ENCODE results near the gene LSS.
"Not testable (repeated sequence)": the region's sequence is repeated elsewhere in the genome, so short reads cannot be mapped to it uniquely, and the experiment has no call there.

LSS gene

DNA sequence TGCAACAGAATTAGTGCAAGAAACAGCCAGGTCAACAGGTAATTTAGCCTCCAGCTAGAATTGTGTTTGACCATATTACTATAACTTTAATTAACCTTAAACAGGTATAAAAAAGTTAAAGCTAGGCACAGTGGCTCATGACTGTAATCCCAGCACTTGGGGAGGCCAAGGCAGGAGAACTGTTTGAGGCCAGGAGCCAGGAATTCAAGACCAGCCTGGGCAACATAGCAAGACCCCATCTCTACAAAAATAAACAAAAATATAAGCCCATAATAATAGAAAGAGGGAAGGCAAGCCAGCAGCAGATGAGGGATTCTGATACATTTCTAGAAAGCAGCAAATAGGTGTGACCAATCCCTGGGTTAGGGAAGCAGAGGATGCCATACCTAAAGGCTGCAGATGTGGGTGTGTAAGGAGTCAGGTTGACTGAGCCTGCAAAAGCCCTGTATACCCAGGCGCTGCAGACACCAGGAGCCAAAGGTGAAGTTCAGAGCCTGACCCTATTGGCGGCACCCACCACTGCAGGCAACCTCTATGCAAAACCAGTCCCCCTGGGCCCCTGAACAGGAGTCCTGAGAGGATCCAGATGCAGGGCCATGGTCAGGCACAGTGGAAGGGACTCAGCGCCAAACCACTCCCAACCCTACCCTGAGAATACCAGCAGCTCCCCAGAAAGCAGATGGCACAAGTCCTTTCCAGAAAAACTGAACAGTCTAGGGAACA, 19.3 kb upstream of the LSS start:
- intact Hi-C loops (cut with DNase I): no loop called here
- DNase-seq: peak in 1 of 10 donors; percentile 33

DNA sequence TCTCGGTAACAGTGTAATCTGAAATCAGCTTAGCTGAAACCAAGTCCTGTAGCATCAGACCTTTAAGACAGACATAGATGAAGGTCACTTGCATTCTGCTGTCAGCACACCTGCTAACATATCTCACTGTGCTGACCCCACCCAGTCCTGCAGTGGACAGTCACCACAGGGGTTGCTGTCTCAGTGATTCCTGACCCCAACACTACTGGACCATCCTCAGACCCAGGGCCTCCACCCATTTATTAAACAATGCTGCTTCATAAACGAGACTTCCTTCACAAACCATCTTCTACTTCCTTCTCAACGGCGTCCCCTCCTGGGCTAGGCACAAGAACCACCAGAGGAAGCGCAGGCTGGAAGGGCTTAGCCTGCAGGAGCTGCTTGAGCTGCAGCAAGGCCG, 17.8 kb upstream of the LSS start:
- intact Hi-C loops (cut with DNase I): no loop called here
- no peak for DNase-seq

DNA sequence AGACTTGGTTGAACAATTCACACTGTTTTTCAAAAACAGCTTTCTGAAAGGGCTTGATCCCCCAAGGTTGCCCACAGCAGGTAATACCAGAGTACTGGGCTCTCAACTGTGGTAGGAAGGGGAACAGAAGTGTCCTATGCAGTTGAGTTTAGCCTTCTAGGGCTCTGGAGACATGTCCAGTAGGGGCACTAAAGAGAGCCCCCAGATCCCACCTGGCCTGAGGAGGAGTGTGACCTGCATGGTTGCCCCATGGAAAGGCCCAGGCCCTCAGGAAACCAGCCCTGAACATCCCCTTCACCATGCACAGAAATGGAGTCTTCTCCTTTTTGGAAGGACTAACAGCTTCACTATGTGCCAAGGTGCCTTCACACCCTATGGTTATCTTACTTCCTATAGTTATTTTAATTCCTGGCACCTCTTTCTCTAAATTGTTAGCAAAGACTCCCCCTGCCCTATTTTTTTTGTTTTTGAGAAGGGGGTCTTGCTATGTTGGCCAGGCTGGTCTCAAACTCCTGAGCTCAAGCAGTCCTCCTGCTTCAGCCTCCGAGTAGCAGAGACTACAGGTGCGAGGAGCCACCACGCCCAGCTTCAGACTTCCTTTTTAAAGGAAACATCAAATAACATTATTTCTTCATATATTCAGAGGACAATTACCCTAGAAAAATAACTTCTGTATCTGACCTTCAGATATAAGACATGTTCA, 16.8 kb upstream of the LSS start:
- peak in 1 of 10 donors; percentile 40 for DNase-seq
- intact Hi-C loops (cut with DNase I): no loop called here

DNA sequence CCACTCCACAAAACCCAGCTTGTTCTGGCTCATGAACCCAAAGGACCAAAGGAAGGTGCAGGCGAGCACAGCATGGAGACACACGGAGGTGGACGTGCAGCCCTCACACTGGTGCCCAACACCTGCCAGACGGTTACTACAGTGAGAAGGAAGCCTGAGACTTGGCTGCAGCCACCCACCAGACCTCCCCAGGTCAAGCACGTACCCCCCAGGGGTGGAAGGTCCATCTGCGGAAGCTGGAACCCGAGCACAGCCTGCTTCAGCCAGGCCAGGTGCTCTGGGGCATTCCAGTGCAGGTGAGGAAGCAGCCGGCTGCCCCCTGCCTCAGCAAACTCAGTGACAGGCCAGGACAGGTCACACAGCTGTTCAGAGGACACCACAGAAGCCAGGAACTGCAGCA, 16.0 kb upstream of the LSS start:
- intact Hi-C loops (cut with DNase I): no loop called here
- DNase-seq: peak in 1 of 10 donors; percentile 74

DNA sequence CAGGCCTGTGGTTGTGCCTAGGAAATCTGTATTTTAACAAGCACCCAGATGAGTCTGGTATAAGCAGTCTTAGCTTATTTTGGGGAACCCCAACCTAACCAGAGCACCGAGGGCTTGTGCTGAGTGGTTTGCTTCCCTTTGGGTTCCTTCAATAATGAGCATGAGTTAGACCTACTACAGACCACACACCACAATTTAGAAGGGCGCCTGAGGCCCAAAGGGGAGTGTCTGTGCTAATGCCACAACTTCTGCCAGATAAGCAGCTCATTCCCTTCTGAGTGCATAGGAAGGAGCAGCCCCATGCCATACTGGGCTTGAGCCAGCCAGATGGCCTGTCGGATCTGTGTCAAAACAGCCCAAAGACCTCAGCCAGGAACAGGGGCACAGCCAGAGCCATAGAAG, 15.4 kb upstream of the LSS start:
- intact Hi-C loops (cut with DNase I): no loop called here
- peak in 2 of 10 donors; percentile 54 to 88 for DNase-seq

DNA sequence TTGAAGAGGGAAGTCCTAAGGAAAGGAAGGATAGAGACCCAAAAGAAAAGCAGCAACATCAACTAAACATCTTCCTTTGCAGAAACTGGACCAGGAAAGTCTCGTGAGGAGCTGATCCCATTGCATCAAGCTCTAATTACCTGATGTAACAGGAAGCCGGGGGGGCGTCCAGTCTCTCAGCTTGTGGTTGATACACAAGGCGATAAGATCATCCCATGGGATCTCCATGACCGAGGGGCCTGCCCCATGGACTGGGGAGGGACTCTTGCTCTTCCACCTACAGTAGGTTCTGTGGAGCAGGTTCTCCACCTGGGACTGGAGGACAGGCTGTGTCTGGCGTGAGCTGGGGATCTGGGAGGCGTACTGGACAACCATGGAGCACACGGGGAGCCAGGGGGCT, 14.8 kb upstream of the LSS start:
- intact Hi-C loops (cut with DNase I): no loop called here
- DNase-seq: peak in 1 of 10 donors; percentile 29

DNA sequence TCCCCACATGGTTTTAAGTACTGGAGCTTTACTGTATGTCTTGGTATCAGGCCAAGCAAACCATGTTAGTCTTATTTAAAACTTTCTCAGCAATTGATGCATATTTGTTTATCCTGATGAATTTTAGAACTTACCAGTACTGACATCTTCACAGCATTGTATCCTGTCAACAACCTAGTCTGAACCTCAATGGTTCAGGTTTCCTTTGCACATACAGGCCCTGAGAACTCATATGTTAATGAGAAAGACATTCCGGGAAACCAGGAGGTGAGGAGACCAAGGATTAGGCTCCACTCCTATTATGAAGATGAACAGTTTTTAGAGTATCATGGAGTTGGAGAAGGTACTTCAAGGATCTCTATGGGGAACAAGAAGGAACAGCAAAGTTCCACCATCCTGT, 13.0 kb upstream of the LSS start:
- intact Hi-C loops (cut with DNase I); DNase-seq: not testable (repeated sequence)

DNA sequence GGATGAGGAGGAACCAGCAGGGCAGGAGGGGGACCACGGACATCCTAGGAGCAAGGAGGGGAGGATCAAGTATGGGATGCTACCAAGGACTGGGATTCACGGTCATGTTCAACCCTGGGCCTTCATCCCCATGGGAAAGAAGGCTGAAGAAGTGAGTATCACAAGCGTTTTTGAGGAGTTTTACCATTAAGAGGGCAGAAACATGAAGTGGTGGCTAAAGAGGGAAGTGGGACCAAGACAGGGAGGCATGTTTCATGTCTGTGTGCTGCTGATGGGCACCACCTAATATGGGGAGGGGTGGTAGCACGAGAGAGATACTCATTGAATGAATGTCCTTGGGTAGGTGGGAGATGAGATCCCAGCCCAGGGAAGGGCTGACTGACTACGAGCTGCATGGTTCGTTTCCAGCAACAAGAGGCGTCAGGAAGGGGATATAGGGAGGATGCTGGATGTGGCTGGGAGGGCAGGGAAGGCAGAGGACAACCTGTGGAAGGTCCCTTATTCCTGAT, 11.3 kb upstream of the LSS start:
- intact Hi-C loops (cut with DNase I): no loop called here
- no peak for DNase-seq

DNA sequence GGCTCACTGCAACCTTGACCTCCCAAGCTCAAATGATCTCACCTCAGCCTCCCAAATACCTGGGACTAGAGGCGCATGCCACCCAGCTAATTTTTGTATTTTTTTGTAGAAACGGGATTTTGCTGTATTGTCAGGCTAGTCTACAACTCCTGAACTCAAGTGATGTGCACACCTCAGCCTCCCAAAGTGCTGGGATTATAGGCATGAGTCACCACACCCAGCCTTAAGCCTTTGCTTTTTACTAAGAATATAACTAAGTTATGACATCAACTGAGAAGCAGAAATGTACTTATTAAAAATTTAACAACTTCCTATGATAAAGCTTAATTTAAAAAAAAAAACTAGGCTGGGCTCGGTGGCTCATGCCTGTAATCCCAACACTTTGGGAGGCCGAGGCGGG, 8.9 kb upstream of the LSS start:
- intact Hi-C loops (cut with DNase I): no loop called here
- DNase-seq: no peak

DNA sequence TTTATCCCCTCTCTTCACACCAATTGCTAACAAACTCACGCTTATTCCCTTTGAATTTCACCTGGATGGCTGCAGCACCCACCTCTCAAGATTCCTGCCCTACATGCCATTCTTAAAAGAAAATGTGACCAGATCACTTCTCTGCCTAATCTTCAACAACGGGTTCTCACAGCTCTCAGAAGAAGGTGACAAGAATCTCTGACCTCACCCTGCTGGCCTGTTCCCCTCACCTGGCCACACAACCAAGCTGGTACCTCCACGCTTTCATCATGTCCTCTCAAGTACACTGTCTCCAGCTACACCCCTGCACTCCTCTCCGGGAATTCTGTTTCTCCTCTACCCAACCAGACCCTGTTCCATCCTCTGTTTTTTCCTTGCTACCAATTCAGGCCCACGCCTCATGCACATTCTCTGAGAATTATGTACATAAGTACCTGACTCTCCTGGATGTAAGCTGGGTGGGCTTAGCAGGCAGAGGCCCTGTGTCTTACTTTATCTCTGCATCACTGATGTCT, 5.9 kb upstream of the LSS start:
- no peak for DNase-seq
- intact Hi-C loops (cut with DNase I): no loop called here

DNA sequence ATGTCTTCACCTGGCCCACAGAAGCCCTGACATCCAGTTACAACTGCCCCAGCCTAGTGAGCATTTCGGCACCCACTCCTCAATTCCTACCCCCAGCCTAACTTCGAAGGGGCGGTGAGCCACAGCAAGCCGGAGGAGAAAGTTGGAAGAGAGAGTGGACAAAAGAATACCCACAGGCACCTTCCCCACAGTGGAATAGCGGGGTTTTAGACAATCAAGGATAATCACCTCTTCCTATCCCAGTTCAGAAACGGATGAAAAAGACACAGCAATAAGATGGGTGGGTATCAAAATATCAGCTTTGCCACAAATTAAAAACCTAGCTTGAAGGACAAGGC, 1.3 kb upstream of the LSS start:
- DNase-seq: no peak
- intact Hi-C loops (cut with DNase I): loop anchor here (2.0 kb wide), 2 partner anchors 87 to 95 kb away; partner anchors contain the start of gene PCNT

DNA sequence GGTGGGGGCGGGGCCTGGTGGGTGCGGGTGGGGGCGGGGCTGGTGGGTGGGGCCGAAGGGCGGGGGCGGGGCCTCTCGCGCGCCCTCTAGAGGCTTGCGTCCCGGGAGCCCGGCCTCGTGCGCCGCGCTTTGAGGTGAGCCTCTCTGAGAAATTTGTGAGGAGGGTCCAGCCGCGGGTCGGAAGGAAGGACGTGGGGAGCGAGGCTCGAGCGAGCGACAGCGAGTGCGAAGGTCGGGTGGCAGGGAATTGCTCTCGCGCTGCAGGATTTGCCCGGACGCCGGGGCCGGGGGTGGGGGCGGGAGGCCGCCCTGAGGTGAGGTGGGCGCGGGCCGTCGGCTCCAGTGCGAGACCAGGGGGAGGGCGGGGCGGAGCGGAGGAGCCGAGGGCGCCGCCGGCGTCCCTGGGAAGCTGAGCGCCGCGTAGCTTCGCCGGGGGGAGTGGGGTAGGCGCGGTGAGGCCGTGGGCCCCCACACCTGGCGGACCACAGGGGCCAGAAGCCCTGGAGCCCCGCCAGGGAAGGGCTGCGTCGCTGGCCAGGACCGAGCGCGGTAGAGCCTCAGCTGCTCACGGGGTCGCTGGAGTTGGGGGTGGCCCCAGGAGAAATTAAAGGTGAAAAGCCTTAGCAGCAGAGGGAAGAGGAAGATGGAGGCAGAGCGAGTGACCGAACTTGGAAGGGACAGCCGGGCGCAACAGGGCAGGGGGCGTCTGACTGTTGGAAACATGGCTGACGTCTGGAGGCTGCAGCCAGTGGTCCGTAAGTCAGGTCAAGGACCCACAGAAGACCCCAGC, 754 bp upstream of the LSS start:
- intact Hi-C loops (cut with DNase I): loop anchor here (2.0 kb wide), 2 partner anchors 87 to 95 kb away; partner anchors contain the start of gene PCNT
- DNase-seq: peak in 2 of 10 donors; percentile 80 to 83

DNA sequence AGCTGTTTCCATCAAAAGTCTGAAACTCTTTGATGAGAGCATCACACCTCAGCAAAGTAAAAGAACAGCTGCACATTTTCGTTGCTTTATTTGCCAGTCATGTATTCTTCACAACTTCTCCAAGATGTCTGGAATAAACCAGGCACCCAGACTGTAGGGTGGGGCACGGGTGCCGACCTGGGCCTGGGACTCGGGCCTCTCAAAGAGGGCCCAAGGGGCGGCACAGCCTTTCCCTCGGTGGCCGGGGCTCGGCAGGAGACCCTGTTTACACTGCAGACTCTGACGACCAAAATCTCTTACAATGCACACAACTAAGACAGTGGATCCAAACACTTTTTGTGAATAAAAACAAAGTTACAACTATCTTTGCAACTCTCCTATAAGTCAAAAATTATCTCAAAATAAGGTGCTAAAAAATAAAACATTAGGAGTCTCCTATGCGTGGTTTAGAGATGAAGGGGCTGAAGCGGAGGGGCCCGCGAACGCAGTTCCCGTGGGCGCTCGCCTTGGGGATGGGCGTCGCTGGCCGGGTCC, 696 bp downstream of the LSS start:
- intact Hi-C loops (cut with DNase I): loop anchor here (2.0 kb wide), 2 partner anchors 85 to 97 kb away; partner anchors contain the start of gene PCNT
- DNase-seq: peak in 2 of 10 donors; percentile 76 to 80

DNA sequence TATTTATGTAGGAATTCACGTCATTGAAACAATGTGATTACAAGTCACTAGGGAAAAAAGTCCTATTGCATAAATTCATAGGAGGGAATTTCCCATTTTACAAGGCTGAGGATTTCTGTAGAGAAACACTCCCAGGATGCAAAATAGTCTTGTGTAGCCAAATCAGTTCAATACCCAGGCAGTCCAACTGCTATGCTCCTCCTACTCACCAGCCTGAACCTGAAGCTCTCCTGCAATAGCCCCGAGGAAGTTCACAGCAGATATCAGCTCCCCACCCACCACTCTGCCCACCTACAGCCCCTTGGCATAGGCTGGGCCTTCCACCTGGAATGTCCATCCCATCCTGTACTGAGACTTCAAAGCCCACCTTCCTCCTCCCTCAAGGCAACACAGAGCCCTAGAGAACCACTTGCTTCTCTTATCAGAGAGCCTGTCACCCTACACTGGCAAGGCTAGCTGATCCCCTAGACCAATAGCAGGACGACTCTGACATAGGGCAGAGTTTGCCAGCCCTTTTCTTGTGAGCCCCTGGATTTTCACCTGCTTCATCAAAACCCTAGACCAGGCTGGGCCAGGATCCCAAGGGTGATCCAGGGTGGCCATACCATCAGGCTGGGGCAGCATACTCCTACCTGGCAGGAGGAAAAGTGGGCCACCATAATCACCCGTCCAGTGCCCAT, 1.5 kb downstream of the LSS start:
- peak in 3 of 10 donors; percentile 46 to 75 (median 58) for DNase-seq
- intact Hi-C loops (cut with DNase I): no loop called here

DNA sequence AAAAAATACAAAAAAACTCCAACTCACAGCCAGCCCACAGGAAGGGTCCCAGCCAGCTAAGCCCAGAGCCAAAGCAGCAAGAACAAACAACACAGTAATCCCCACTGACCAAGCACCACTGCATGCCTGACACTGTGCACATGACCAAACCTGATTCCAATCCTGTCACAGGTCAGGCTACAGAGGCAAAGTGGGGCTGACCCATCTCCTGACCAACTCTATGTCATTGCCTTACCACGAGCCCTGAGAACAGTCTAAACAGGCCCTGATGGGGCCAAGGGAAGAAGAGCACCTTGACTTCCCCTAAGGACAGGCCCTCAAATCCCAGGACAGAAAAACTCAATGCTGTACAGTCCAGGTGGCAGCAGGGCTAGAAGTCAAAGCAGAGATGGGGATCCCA, 2.4 kb downstream of the LSS start:
- intact Hi-C loops (cut with DNase I): no loop called here
- peak in 1 of 10 donors; percentile 34 for DNase-seq

DNA sequence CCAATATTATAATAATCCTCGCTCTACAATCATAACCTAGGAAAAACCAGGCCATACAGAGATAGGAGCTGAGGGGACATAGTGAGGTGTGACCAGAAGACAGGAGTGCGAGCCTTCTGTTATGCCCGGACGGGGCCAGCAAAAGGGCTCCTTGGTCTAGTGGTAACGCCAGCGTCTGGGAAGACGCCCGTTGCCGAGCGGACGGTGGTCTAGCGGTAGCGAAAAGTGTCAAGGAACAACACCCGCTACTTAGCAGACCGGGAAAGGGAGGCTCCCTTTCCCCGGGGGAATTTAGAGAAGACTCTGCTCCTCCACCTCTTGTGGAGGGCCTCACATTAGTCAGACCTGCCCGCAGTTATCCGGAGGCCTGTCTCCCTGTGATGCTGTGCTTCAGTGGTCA, 4.9 kb downstream of the LSS start:
- intact Hi-C loops (cut with DNase I): not testable (repeated sequence)
- DNase-seq: peak in 1 of 10 donors; percentile 59

DNA sequence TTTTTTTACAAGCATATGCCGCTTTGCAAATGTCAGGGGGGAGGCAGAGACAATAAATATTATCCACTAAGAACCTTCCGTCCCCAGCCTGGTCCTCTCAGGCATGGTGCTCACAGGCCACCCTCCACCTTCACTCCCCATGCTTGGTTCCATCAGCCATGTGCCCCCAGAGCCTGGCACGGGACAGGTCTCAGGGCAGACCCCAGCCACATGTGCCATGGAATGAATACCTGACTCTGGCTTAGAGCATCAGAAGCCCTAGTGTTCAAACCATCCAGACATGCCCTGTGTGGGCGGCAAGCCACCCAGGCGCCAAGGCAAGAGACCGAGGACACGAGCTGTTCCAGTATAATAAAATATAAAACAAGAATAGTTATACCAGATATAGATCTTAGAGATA, 5.4 kb downstream of the LSS start:
- intact Hi-C loops (cut with DNase I): no loop called here
- peak in 1 of 10 donors; percentile 66 for DNase-seq

DNA sequence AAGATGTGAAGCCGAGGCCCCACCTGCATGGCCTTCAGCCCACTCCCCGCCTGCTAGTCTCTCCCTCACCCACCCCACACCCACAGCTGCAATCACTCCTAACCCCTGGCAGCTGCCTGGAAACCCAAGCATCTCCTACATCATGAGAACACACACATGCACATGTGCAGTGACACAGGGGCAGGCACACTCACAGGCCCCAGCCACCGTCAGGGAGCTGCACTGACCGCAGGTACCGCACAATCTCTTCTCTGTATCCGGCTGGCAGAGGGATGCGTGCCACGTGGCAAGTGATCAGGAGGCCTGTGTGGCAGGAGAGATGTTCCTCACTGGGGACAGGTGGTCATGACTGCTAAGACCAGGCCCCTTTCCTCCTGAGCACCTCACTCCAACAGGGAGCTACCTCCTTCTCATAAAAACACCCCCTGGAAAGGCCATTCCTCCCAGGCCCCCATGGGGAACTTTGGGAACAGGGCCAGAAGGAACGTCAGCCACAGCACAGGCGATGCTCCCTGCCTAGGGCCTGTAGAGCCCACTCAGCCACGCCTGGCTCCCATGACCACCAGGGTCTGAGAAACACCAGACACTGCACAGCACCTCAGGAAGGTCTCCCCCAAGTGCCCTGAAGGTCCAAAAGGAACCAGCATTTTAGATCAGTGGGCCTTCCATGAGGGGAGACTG, 6.0 kb downstream of the LSS start:
- intact Hi-C loops (cut with DNase I): no loop called here
- peak in 2 of 10 donors; percentile 19 to 56 for DNase-seq

Measured in posterior cingulate gyrus (tissue), 11 donors.